CD4-positive, alpha-beta T cell (primary cell): ENCODE measurements around the gene FOLR2. TPM values are rescaled to one million over a fixed set of nuclear protein-coding genes. Genes with fewer than 3 reads are reported as not detected.
A peak's percentile ranks its signal among the peaks of the same experiment; 100 is the strongest.

ENCODE experiments used
- ATAC-seq: fragments of 200-7000 bp; cut with Tn5 transposase; one replicate; pipeline ENCODE4 v1.10.0; 2022; ENCODE audit warnings: mild to moderate bottlenecking; ENCODE audit not compliant: poor library complexity
- CTCF ChIA-PET: fragments of 350-600 bp; sonication (Branson Sonifier 250); formaldehyde crosslinking; loops from one replicate; lab custom pipeline; 2021; ENCODE audit warnings: antibody characterized with exemption, inconsistent platforms; lab: Charles Lee
- POLR2A ChIA-PET: fragments of 350-600 bp; sonication (Branson Sonifier 250); formaldehyde crosslinking; loops from one replicate; lab custom pipeline; 2021; ENCODE audit warnings: antibody characterized with exemption, inconsistent platforms; lab: Charles Lee
- DNase-seq, 14 experiments: peaks; one replicate each; pipeline ENCODE4 v3.0.0-alpha.2; 2013 to 2020; ENCODE audit warnings: mixed read lengths in 2 of 14
- H3K27ac ChIP-seq, 2 donors: one replicate each; pipeline versions ENCODE4 v1.5.1 to v1.7.0; 2013; ENCODE audit warnings: low read length in 2 of 2, low read depth in 1 of 2, mild to moderate bottlenecking in 1 of 2
- H3K27me3 ChIP-seq, 2 experiments: 1 replicate in 1 of 2; 2 replicates in 1 of 2; pipeline versions ENCODE4 v1.6.1 to v1.7.0; 2013; ENCODE audit warnings: low read length in 2 of 2, control low read depth in 1 of 2, mild to moderate bottlenecking in 1 of 2, moderate library complexity in 1 of 2; ENCODE audit not compliant: insufficient read depth in 2 of 2, control insufficient read depth in 1 of 2
- H3K36me3 ChIP-seq: one replicate; pipeline ENCODE4 v1.6.1; 2013; ENCODE audit warnings: low read length, control low read depth; ENCODE audit not compliant: insufficient read depth
- H3K4me1 ChIP-seq: one replicate; pipeline ENCODE4 v1.6.1; 2013; ENCODE audit warnings: low read length, control low read depth; ENCODE audit not compliant: insufficient read depth
- H3K4me3 ChIP-seq: one replicate; pipeline ENCODE4 v1.5.1; 2013; ENCODE audit warnings: mild to moderate bottlenecking, low read length, moderate library complexity
- H3K9me3 ChIP-seq, 2 experiments: 1 replicate in 1 of 2; 2 replicates in 1 of 2; pipeline versions ENCODE4 v1.6.1 to v1.7.0; 2013; ENCODE audit warnings: low read length in 2 of 2, mild to moderate bottlenecking in 2 of 2, control low read depth in 1 of 2, moderate library complexity in 1 of 2; ENCODE audit not compliant: control insufficient read depth in 1 of 2, insufficient read depth in 1 of 2
- H3K27ac Mint-ChIP-seq: one replicate; pipeline ENCODE4 v1.8.0; 2020; ENCODE audit warnings: mixed read lengths
- H3K27me3 Mint-ChIP-seq: one replicate; pipeline ENCODE4 v1.8.0; 2021; ENCODE audit warnings: mixed read lengths
- H3K36me3 Mint-ChIP-seq: one replicate; pipeline ENCODE4 v1.8.0; 2021; ENCODE audit warnings: low read depth, mixed read lengths
- H3K4me1 Mint-ChIP-seq: one replicate; pipeline ENCODE4 v1.8.0; 2021; ENCODE audit warnings: low read depth, mixed read lengths
- H3K4me3 Mint-ChIP-seq: one replicate; pipeline ENCODE4 v1.8.0; 2020; ENCODE audit warnings: mild to moderate bottlenecking, mixed read lengths
- H3K9me3 Mint-ChIP-seq: one replicate; pipeline ENCODE4 v1.8.0; 2020; ENCODE audit warnings: mixed read lengths
- CTCF ChIP-seq: fragments of 200-600 bp; IDR thresholded peaks from one replicate; pipeline ENCODE4 v1.8.0; 2022; ENCODE audit warnings: antibody characterized with exemption, mild to moderate bottlenecking
- intact Hi-C, 2 experiments: fragments of 100-400 bp; cut with DNase I in 1 of 2; cut with micrococcal nuclease in 1 of 2; formaldehyde crosslinking; loops; one replicate each; pipeline versions ENCODE4 v1.15.1 to v1.9.0; 2023 to 2025; cut with DNase I, micrococcal nuclease
- total RNA-seq, 174 experiments: library from RNA in 2 of 174; stranded (reverse) in 2 of 174; gene quantifications; one replicate each; pipeline ENCODE4 v1.2.3 and lab custom pipeline; 2021 to 2026

FOLR2 gene
- total RNA-seq, 2 experiments from 2014 or later: not detected

- H3K4me1 ChIP-seq: peaks cover 4% of the 10 kb centered on the region
- Mint-ChIP-seq H3K27me3 (peaks cover 8% of the 10 kb centered on the region), H3K27ac (peak overlapping the region; percentile 13), H3K4me1 (peaks cover 3% of the 10 kb centered on the region), H3K36me3 (peaks cover 75% of the 10 kb centered on the region), H3K9me3 (no peaks in the 10 kb centered on the region), H3K4me3 (no peak overlapping the region)
- H3K36me3 ChIP-seq: peaks cover 76% of the 10 kb centered on the region
- DNase-seq (no peak), ATAC-seq (no peak)
- ChIA-PET POLR2A (interaction anchor here (0.9 kb wide), 1 partner anchor 9 kb away, joined by 4 read pairs; the partner anchor contains the start of gene INPPL1), CTCF (no interaction called here)
- H3K27me3 ChIP-seq: peaks cover 3 to 8% of the 10 kb centered on the region in 2 experiments
- intact Hi-C loops: no loop called here
- no peak overlapping the region for H3K27ac ChIP-seq
- no peaks in the 10 kb centered on the region for H3K9me3 ChIP-seq
- no peak overlapping the region for H3K4me3 ChIP-seq
- TF ChIP-seq CTCF: no peak
Observed at GRCh38 chr11:72234514-72234830, 17.9 kb downstream of the FOLR2 start.

- peaks cover 71% of the 10 kb centered on the region for H3K36me3 ChIP-seq
Observed at GRCh38 chr11:72234920-72235319, 18.3 kb downstream of the FOLR2 start.

GRCh38 chr11:72235351-72236057 is 18.9 kb downstream of the FOLR2 start:
- intact Hi-C loops: no loop called here
- no peak for TF ChIP-seq CTCF
- H3K4me1 Mint-ChIP-seq: peaks cover 7% of the 10 kb centered on the region
- Histone ChIP-seq H3K36me3 (peaks cover 66% of the 10 kb centered on the region), H3K9me3 (peaks cover 0 to 5% of the 10 kb centered on the region in 2 experiments), H3K4me1 (peaks cover 12% of the 10 kb centered on the region), H3K27ac (no peak overlapping the region), H3K4me3 (no peak overlapping the region), H3K27me3 (peaks cover 10 to 14% of the 10 kb centered on the region in 2 experiments)
- peaks cover 14% of the 10 kb centered on the region for H3K27me3 Mint-ChIP-seq
- no peak for DNase-seq
- ATAC-seq: no peak
- H3K9me3 Mint-ChIP-seq: no peaks in the 10 kb centered on the region
- POLR2A ChIA-PET: interaction anchor here (0.9 kb wide), 1 partner anchor 10 kb away, joined by 4 read pairs; the partner anchor contains the start of gene INPPL1
- no peak overlapping the region for H3K4me3 Mint-ChIP-seq
- peaks cover 65% of the 10 kb centered on the region for H3K36me3 Mint-ChIP-seq
- CTCF ChIA-PET: no interaction called here
- peak overlapping the region; percentile 6 for H3K27ac Mint-ChIP-seq

More at GRCh38 chr11:72234920-72235319, 18.3 kb downstream of the FOLR2 start:
- Histone ChIP-seq H3K4me3 (no peak overlapping the region), H3K9me3 (no peaks in the 10 kb centered on the region), H3K27ac (no peak overlapping the region), H3K4me1 (peaks cover 6% of the 10 kb centered on the region), H3K27me3 (peaks cover 5 to 9% of the 10 kb centered on the region in 2 experiments)
- POLR2A ChIA-PET: interaction anchor here (0.9 kb wide), 1 partner anchor 10 kb away, joined by 4 read pairs; the partner anchor contains the start of gene INPPL1
- Mint-ChIP-seq H3K27ac (peak overlapping the region; percentile 6), H3K27me3 (peaks cover 10% of the 10 kb centered on the region), H3K9me3 (no peaks in the 10 kb centered on the region), H3K36me3 (peaks cover 70% of the 10 kb centered on the region), H3K4me3 (no peak overlapping the region), H3K4me1 (peaks cover 3% of the 10 kb centered on the region)
- no peak for ATAC-seq
- intact Hi-C loops: no loop called here
- TF ChIP-seq CTCF: no peak
- CTCF ChIA-PET: no interaction called here
- DNase-seq: no peak
